Endodermal cell (in vitro differentiated cells): ENCODE measurements around the gene SLC30A1. TPM values are rescaled to one million over a fixed set of nuclear protein-coding genes. Genes with fewer than 3 reads are reported as not detected.

Experiments
- DNase-seq: peaks from one replicate; pipeline ENCODE4 v3.0.0-alpha.2; 2017
- H3K27ac ChIP-seq: 2 replicates; pipeline ENCODE4 v1.5.1; 2013; ENCODE audit warnings: mild to moderate bottlenecking, low read depth, low read length, moderate library complexity
- H3K27me3 ChIP-seq: 2 replicates; pipeline ENCODE4 v1.6.1; 2013; ENCODE audit warnings: mild to moderate bottlenecking, low read length, moderate library complexity; ENCODE audit not compliant: insufficient read depth, control insufficient read depth, poor library complexity, severe bottlenecking
- H3K36me3 ChIP-seq: 2 replicates; pipeline ENCODE4 v1.7.0; 2013; ENCODE audit warnings: mild to moderate bottlenecking, low read length, moderate library complexity; ENCODE audit not compliant: control insufficient read depth, insufficient read depth
- H3K4me1 ChIP-seq: one replicate; pipeline ENCODE4 v1.7.0; 2013; ENCODE audit warnings: low read length; ENCODE audit not compliant: control insufficient read depth, insufficient read depth
- H3K4me3 ChIP-seq: 2 replicates; pipeline ENCODE4 v1.5.1; 2013; ENCODE audit warnings: mild to moderate bottlenecking, low read length, moderate library complexity
- H3K9ac ChIP-seq: 2 replicates; pipeline ENCODE4 v1.6.1; 2013; ENCODE audit warnings: mild to moderate bottlenecking, low read length, moderate library complexity; ENCODE audit not compliant: poor library complexity, severe bottlenecking; ENCODE audit errors: extremely low read depth
- H3K9me3 ChIP-seq: 2 replicates; pipeline ENCODE4 v1.6.1; 2013; ENCODE audit warnings: mild to moderate bottlenecking, low read length, moderate library complexity; ENCODE audit not compliant: control insufficient read depth
- H3K27ac Mint-ChIP-seq: 2 replicates; pipeline ENCODE4 v1.8.0; 2020; ENCODE audit warnings: mixed read lengths
- H3K27me3 Mint-ChIP-seq: 2 replicates; pipeline ENCODE4 v1.8.0; 2021; ENCODE audit warnings: mild to moderate bottlenecking, mixed read lengths; ENCODE audit not compliant: insufficient read depth
- H3K36me3 Mint-ChIP-seq: 2 replicates; pipeline ENCODE4 v1.8.0; 2020; ENCODE audit warnings: low read depth, mixed read lengths
- H3K4me1 Mint-ChIP-seq: 2 replicates; pipeline ENCODE4 v1.8.0; 2020; ENCODE audit warnings: mixed read lengths
- H3K4me3 Mint-ChIP-seq: 2 replicates; pipeline ENCODE4 v1.8.0; 2020; ENCODE audit warnings: mild to moderate bottlenecking, moderate library complexity, mixed read lengths
- H3K9me3 Mint-ChIP-seq: 2 replicates; pipeline ENCODE4 v1.8.0; 2020; ENCODE audit warnings: mild to moderate bottlenecking, mixed read lengths
- CTCF ChIP-seq: fragments of 200-600 bp; sonication (generic); conservative IDR thresholded peaks from 2 replicates; pipeline ENCODE4 v1.5.0; 2021; ENCODE audit warnings: antibody characterized with exemption, mild to moderate bottlenecking
- WGBS, 2 experiments: methylation state at CpG; one replicate each; pipeline versions ENCODE4 v1.1.5 to v1.1.7; 2013; ENCODE audit warnings: missing lambda C conversion rate in 2 of 2, mixed read lengths in 1 of 2; ENCODE audit not compliant: insufficient coverage in 1 of 2, insufficient read length in 1 of 2; 5-methylcytosine and 5-hydroxymethylcytosine counted together
- total RNA-seq, 2 donors: library from RNA; stranded (reverse); fragmentation: NEBNext Ultra II Directional in 1 of 2; extraction: Animal tissue kit (Norgen Biotek cat#: 25700) in 1 of 2; gene quantifications; 2 replicates in 1 of 2; 3 replicates in 1 of 2; pipeline ENCODE4 v1.2.1, GENCODE V29; 2021

The SLC30A1 gene
- total RNA-seq, 2 donors from 2014 or later = 9.0 to 14.0 TPM

GRCh38 chr1:211532088-211532444 is 46.9 kb downstream of the SLC30A1 start:
- Mint-ChIP-seq H3K4me3 (no peak overlapping the region), H3K27ac (no peak overlapping the region), H3K4me1 (peaks cover 42% of the 10 kb centered on the region), H3K9me3 (no peaks in the 10 kb centered on the region), H3K27me3 (peaks cover 50% of the 10 kb centered on the region), H3K36me3 (no peaks in the 10 kb centered on the region)
- no peak for DNase-seq
- H3K9ac ChIP-seq = no peak overlapping the region
- H3K27ac ChIP-seq = no peak overlapping the region
- H3K4me1 ChIP-seq = peaks cover 10% of the 10 kb centered on the region
- WGBS, 2 experiments = 56 to 100% methylated on average over 1 to 6 of the region's 6 CpGs
- H3K9me3 ChIP-seq = no peaks in the 10 kb centered on the region
- H3K4me3 ChIP-seq = no peak overlapping the region
- no peak for TF ChIP-seq CTCF
- H3K27me3 ChIP-seq = peaks cover 50% of the 10 kb centered on the region
- H3K36me3 ChIP-seq = no peaks in the 10 kb centered on the region

- no peaks in the 10 kb centered on the region for H3K36me3 Mint-ChIP-seq
- peaks cover 42% of the 10 kb centered on the region for H3K4me1 Mint-ChIP-seq
- Histone ChIP-seq H3K4me3 (no peak overlapping the region), H3K36me3 (no peaks in the 10 kb centered on the region), H3K9ac (no peak overlapping the region), H3K27me3 (peaks cover 55% of the 10 kb centered on the region), H3K4me1 (peaks cover 10% of the 10 kb centered on the region), H3K9me3 (no peaks in the 10 kb centered on the region), H3K27ac (no peak overlapping the region)
- no peak for DNase-seq
- WGBS, 2 experiments = 89 to 91% methylated on average over 14 to 15 of the region's 15 CpGs
- peaks cover 55% of the 10 kb centered on the region for H3K27me3 Mint-ChIP-seq
- no peak overlapping the region for H3K4me3 Mint-ChIP-seq
- no peak for TF ChIP-seq CTCF
- no peak overlapping the region for H3K27ac Mint-ChIP-seq
- H3K9me3 Mint-ChIP-seq = no peaks in the 10 kb centered on the region
Observed at GRCh38 chr1:211531194-211532087, 47.5 kb downstream of the SLC30A1 start.

GRCh38 chr1:211530102-211530501 is 48.9 kb downstream of the SLC30A1 start:
- H3K4me1 ChIP-seq = peaks cover 10% of the 10 kb centered on the region
- Mint-ChIP-seq H3K27me3 (peaks cover 54% of the 10 kb centered on the region), H3K27ac (no peak overlapping the region), H3K9me3 (no peaks in the 10 kb centered on the region), H3K4me1 (peaks cover 48% of the 10 kb centered on the region), H3K4me3 (no peak overlapping the region), H3K36me3 (no peaks in the 10 kb centered on the region)
- H3K9ac ChIP-seq = no peak overlapping the region
- TF ChIP-seq CTCF = no peak
- DNase-seq = no peak
- no peaks in the 10 kb centered on the region for H3K9me3 ChIP-seq
- no peak overlapping the region for H3K4me3 ChIP-seq
- no peaks in the 10 kb centered on the region for H3K36me3 ChIP-seq
- H3K27me3 ChIP-seq = peaks cover 55% of the 10 kb centered on the region
- H3K27ac ChIP-seq = no peak overlapping the region
- WGBS, 2 experiments = 83 to 88% methylated on average over 1 of the region's 2 CpGs
